Measurements from ENCODE around the gene NGB. TPM values are rescaled to one million over a fixed set of nuclear protein-coding genes. Genes with fewer than 3 reads are reported as not detected.

NGB gene, protein sequence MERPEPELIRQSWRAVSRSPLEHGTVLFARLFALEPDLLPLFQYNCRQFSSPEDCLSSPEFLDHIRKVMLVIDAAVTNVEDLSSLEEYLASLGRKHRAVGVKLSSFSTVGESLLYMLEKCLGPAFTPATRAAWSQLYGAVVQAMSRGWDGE
- not detected in 2 replicates for total RNA-seq

DNA sequence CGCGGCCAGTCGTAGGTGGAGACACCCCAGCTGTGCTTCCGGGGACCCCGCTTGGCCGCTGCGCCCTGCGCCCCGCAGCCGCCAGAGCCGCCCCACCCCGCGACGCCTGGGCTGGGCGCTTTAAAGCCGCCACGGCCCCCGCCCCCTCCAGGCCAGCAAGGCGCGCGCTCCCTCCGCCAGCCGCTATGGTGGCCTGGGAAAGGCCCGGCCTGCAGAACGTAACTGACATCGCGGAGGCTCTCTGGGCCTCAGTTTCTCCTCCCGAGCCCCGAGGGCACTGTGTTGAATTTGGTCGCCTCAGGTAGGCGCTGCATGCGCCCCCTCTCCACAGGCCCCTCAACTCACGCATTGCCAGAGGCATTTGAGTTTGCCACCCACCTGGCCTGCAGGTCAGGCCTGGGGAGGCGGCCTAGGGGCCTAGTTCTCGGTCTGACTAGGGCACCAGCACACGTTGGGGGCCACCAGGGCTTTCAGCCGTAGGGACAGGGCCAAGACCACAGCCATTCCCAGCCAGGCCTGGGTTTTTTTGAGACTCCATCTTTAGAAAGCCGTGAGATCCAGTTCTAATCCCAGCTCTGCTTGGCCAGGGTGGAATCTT lies at the start of gene NGB:
TSS of gene NGB (minus strand) at position 94 of the 598 bp plus-strand sequence. CDS start 269 bp downstream, outside the sequence.

DNA sequence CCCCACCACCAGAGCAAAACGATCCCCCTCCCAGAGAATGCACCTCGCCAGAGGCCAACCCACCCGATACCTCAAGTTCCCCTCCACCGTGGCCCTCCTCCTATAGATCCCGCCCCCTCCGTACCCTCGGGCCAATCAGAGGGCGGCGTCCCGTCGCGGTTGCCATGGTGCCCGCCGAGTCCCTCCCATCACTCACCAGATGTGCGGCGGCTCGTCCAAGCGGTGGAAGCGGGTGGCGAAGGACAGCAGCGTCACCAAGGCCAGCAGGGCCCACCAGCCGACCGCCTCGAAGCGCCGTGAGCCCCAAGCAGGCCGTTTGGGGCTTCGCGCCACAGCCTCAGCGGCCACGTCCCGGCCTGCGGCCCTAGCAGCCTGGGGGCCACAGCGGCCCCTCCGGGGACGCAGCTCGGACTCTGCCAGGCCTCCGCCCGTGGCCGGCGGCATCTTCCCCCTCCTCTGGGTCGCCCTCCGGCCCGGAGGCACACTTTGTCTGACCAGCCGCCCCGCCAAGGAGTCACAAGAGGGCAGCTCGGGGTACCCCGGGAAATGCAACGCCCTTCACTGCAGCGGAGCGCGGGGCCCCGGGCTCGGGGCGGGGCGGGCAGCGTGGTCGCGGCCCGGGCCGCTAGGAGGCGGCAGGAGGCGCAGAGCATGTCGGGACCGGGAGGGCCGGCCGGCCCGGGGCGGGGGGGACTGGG lies 49.4 kb upstream of the NGB start, which contains the start of gene POMT2:
TSS of gene POMT2 (minus strand) at position 646 of the 698 bp plus-strand sequence. CDS start at position 444, 202 bp downstream.

Small RNA genes lying within 50 kb of the gene (small RNA-seq; reads per million reads assigned to genes)
- gene MIR1260A (ENCODE audit: low replicate concordance) = not detected

Other genes with a start within 250 kb of the NGB start
- 42.9 and 91.5 TPM in 2 replicates for gene IRF2BPL, start 242.5 kb downstream of the NGB start, total RNA-seq
- gene CIPC, start 172.9 kb downstream of the NGB start, total RNA-seq = 10.5 and 14.7 TPM in 2 replicates
- gene ZDHHC22, start 129.4 kb downstream of the NGB start, total RNA-seq = under 0.01 TPM in 1 of 2 replicates, not detected in the other
- under 0.01 TPM in 1 of 2 replicates, not detected in the other for gene TMEM63C, start 89.4 kb downstream of the NGB start, total RNA-seq
- gene POMT2, start 49.7 kb upstream of the NGB start, total RNA-seq = 22.9 and 26.3 TPM in 2 replicates
- gene GSTZ1, start 49.8 kb upstream of the NGB start, total RNA-seq = 23.5 and 54.5 TPM in 2 replicates
- 6.6 and 16.2 TPM in 2 replicates for gene TMED8, start 105.9 kb upstream of the NGB start, total RNA-seq
- gene SAMD15, start 106.2 kb upstream of the NGB start, total RNA-seq = 1.5 and 3.6 TPM in 2 replicates
- gene NOXRED1, start 152.3 kb upstream of the NGB start, total RNA-seq = 0.22 TPM in 1 of 2 replicates, not detected in the other
- 28.8 and 29.8 TPM in 2 replicates for gene VIPAS39, start 186.4 kb upstream of the NGB start, total RNA-seq
- gene AHSA1, start 186.9 kb upstream of the NGB start, total RNA-seq = 77.5 and 96.1 TPM in 2 replicates
- 0.29 TPM in 1 of 2 replicates, not detected in the other for gene ISM2, start 227.6 kb upstream of the NGB start, total RNA-seq

Measured in placental pericyte (primary cell).